ENCODE measurements around the gene CCL26. TPM values are rescaled to one million over a fixed set of nuclear protein-coding genes. Genes with fewer than 3 reads are reported as not detected.
"Not testable (repeated sequence)": the region's sequence is repeated elsewhere in the genome, so short reads cannot be mapped to it uniquely, and the experiment has no call there.

CCL26 gene
- total and polyA plus RNA-seq, 5 donors from 2014 or later, result not detected

- ATAC-seq (ENCODE audit: low read depth in 2 of 2), result peak; percentile 69 to 74
- Mint-ChIP-seq H3K36me3 (no peaks in the 10 kb centered on the region), H3K4me3 (peak overlapping the region; percentile 45 to 79 (median 58)), H3K27me3 (no peaks in the 10 kb centered on the region), H3K27ac (peak overlapping the region in 2 of 3 donors; percentile 74 to 94), H3K9me3 (no peaks in the 10 kb centered on the region), H3K4me1 (peaks cover 6 to 22% (median 8%) of the 10 kb centered on the region in 4 donors)
- Histone ChIP-seq H3K36me3 (ENCODE audit: control insufficient read depth, insufficient read depth, low read length) (no peaks in the 10 kb centered on the region), H3K27me3 (ENCODE audit: control insufficient read depth, insufficient read depth, low read length) (no peaks in the 10 kb centered on the region), H3K4me3 (ENCODE audit: low read depth, low read length) (peak overlapping the region; percentile 29), H3K27ac (ENCODE audit: insufficient read depth, low read length, poor library complexity, severe bottlenecking) (no peak overlapping the region), H3K4me1 (ENCODE audit: control insufficient read depth, insufficient read depth, low read length, poor library complexity, severe bottlenecking) (peaks cover 12% of the 10 kb centered on the region), H3K9me3 (ENCODE audit: control insufficient read depth in 2 of 2, low read length in 2 of 2) (no peaks in the 10 kb centered on the region)
- peak in 2 of 3 donors; percentile 34 to 65 for DNase-seq
Observed at GRCh38 chr7:75727881-75728593, 44.0 kb downstream of the CCL26 start.

- Mint-ChIP-seq H3K4me3 (peak overlapping the region in 1 of 4 donors; percentile 69), H3K27ac (peak overlapping the region in 1 of 3 donors; percentile 94), H3K4me1 (peaks cover 6 to 22% (median 8%) of the 10 kb centered on the region in 4 donors)
- not testable (repeated sequence) for ATAC-seq (ENCODE audit: low read depth in 2 of 2); H3K27ac ChIP-seq (ENCODE audit: insufficient read depth, low read length, poor library complexity, severe bottlenecking); H3K36me3 ChIP-seq (ENCODE audit: control insufficient read depth, insufficient read depth, low read length); H3K27me3 Mint-ChIP-seq; H3K36me3 Mint-ChIP-seq; H3K9me3 ChIP-seq (ENCODE audit: control insufficient read depth in 2 of 2, low read length in 2 of 2); H3K27me3 ChIP-seq (ENCODE audit: control insufficient read depth, insufficient read depth, low read length); DNase-seq; H3K9me3 Mint-ChIP-seq; H3K4me3 ChIP-seq (ENCODE audit: low read depth, low read length)
- H3K4me1 ChIP-seq (ENCODE audit: control insufficient read depth, insufficient read depth, low read length, poor library complexity, severe bottlenecking), result peaks cover 12% of the 10 kb centered on the region
Observed at GRCh38 chr7:75727351-75727750, 44.7 kb downstream of the CCL26 start.

GRCh38 chr7:75725306-75725705 lies 46.7 kb downstream of the CCL26 start:
- no peak for ATAC-seq (ENCODE audit: low read depth in 2 of 2)
- Histone ChIP-seq H3K36me3 (ENCODE audit: control insufficient read depth, insufficient read depth, low read length) (no peaks in the 10 kb centered on the region), H3K4me1 (ENCODE audit: control insufficient read depth, insufficient read depth, low read length, poor library complexity, severe bottlenecking) (peaks cover 12% of the 10 kb centered on the region), H3K27ac (ENCODE audit: insufficient read depth, low read length, poor library complexity, severe bottlenecking) (no peak overlapping the region), H3K4me3 (ENCODE audit: low read depth, low read length) (no peak overlapping the region), H3K9me3 (ENCODE audit: control insufficient read depth in 2 of 2, low read length in 2 of 2) (no peaks in the 10 kb centered on the region), H3K27me3 (ENCODE audit: control insufficient read depth, insufficient read depth, low read length) (no peaks in the 10 kb centered on the region)
- no peaks in the 10 kb centered on the region for H3K9me3 Mint-ChIP-seq
- H3K4me1 Mint-ChIP-seq, result peaks cover 6 to 22% (median 8%) of the 10 kb centered on the region in 4 donors
- no peak overlapping the region for H3K4me3 Mint-ChIP-seq
- no peak overlapping the region for H3K27ac Mint-ChIP-seq
- H3K27me3 Mint-ChIP-seq, result no peaks in the 10 kb centered on the region
- H3K36me3 Mint-ChIP-seq, result no peaks in the 10 kb centered on the region
- DNase-seq, result no peak

- no peak overlapping the region for H3K4me3 Mint-ChIP-seq
- no peaks in the 10 kb centered on the region for H3K36me3 Mint-ChIP-seq
- H3K27me3 ChIP-seq (ENCODE audit: control insufficient read depth, insufficient read depth, low read length), result no peaks in the 10 kb centered on the region
- H3K27me3 Mint-ChIP-seq, result no peaks in the 10 kb centered on the region
- H3K4me1 Mint-ChIP-seq, result peaks cover 0 to 11% (median 8%) of the 10 kb centered on the region in 4 donors
- H3K27ac ChIP-seq (ENCODE audit: insufficient read depth, low read length, poor library complexity, severe bottlenecking), result no peak overlapping the region
- H3K4me3 ChIP-seq (ENCODE audit: low read depth, low read length), result no peak overlapping the region
- H3K9me3 ChIP-seq (ENCODE audit: control insufficient read depth in 2 of 2, low read length in 2 of 2), result no peaks in the 10 kb centered on the region
- H3K4me1 ChIP-seq (ENCODE audit: control insufficient read depth, insufficient read depth, low read length, poor library complexity, severe bottlenecking), result peaks cover 7% of the 10 kb centered on the region
- ATAC-seq (ENCODE audit: low read depth in 2 of 2) (no peak), DNase-seq (no peak)
- no peaks in the 10 kb centered on the region for H3K36me3 ChIP-seq (ENCODE audit: control insufficient read depth, insufficient read depth, low read length)
- H3K27ac Mint-ChIP-seq, result no peak overlapping the region
- H3K9me3 Mint-ChIP-seq, result no peaks in the 10 kb centered on the region
Observed at GRCh38 chr7:75723444-75723843, 48.6 kb downstream of the CCL26 start.

- H3K9me3 ChIP-seq (ENCODE audit: control insufficient read depth in 2 of 2, low read length in 2 of 2), result no peaks in the 10 kb centered on the region
- ATAC-seq (ENCODE audit: low read depth in 2 of 2) (no peak), DNase-seq (no peak)
- no peaks in the 10 kb centered on the region for H3K27me3 ChIP-seq (ENCODE audit: control insufficient read depth, insufficient read depth, low read length)
- no peak overlapping the region for H3K4me3 ChIP-seq (ENCODE audit: low read depth, low read length)
- Mint-ChIP-seq H3K9me3 (no peaks in the 10 kb centered on the region), H3K27ac (no peak overlapping the region), H3K4me3 (no peak overlapping the region), H3K36me3 (no peaks in the 10 kb centered on the region), H3K4me1 (peaks cover 0 to under 1% (median under 1%) of the 10 kb centered on the region in 4 donors), H3K27me3 (no peaks in the 10 kb centered on the region)
- no peaks in the 10 kb centered on the region for H3K4me1 ChIP-seq (ENCODE audit: control insufficient read depth, insufficient read depth, low read length, poor library complexity, severe bottlenecking)
- no peak overlapping the region for H3K27ac ChIP-seq (ENCODE audit: insufficient read depth, low read length, poor library complexity, severe bottlenecking)
- H3K36me3 ChIP-seq (ENCODE audit: control insufficient read depth, insufficient read depth, low read length), result no peaks in the 10 kb centered on the region
Observed at GRCh38 chr7:75722373-75722772, 49.6 kb downstream of the CCL26 start.

- H3K36me3 Mint-ChIP-seq; ATAC-seq (ENCODE audit: low read depth in 2 of 2); H3K9me3 Mint-ChIP-seq: not testable (repeated sequence)
Observed at GRCh38 chr7:75721922-75722321, 50.1 kb downstream of the CCL26 start.

GRCh38 chr7:75721426-75721825 lies 50.6 kb downstream of the CCL26 start:
- no peak for ATAC-seq (ENCODE audit: low read depth in 2 of 2)

More at GRCh38 chr7:75721922-75722321, 50.1 kb downstream of the CCL26 start:
- not testable (repeated sequence) for H3K4me1 ChIP-seq (ENCODE audit: control insufficient read depth, insufficient read depth, low read length, poor library complexity, severe bottlenecking); H3K27ac ChIP-seq (ENCODE audit: insufficient read depth, low read length, poor library complexity, severe bottlenecking); H3K4me3 ChIP-seq (ENCODE audit: low read depth, low read length); H3K4me1 Mint-ChIP-seq; DNase-seq; H3K36me3 ChIP-seq (ENCODE audit: control insufficient read depth, insufficient read depth, low read length); H3K27me3 Mint-ChIP-seq; H3K4me3 Mint-ChIP-seq; H3K27me3 ChIP-seq (ENCODE audit: control insufficient read depth, insufficient read depth, low read length); H3K27ac Mint-ChIP-seq; H3K9me3 ChIP-seq (ENCODE audit: control insufficient read depth in 2 of 2, low read length in 2 of 2)

GRCh38 chr7:75719626-75720025 lies 52.4 kb downstream of the CCL26 start:
- Mint-ChIP-seq H3K4me3 (no peak overlapping the region), H3K36me3 (no peaks in the 10 kb centered on the region), H3K27ac (peak overlapping the region in 1 of 3 donors; percentile 34), H3K9me3 (no peaks in the 10 kb centered on the region), H3K4me1 (no peaks in the 10 kb centered on the region), H3K27me3 (no peaks in the 10 kb centered on the region)
- Histone ChIP-seq H3K4me3 (ENCODE audit: low read depth, low read length) (no peak overlapping the region), H3K27me3 (ENCODE audit: control insufficient read depth, insufficient read depth, low read length) (no peaks in the 10 kb centered on the region), H3K36me3 (ENCODE audit: control insufficient read depth, insufficient read depth, low read length) (no peaks in the 10 kb centered on the region), H3K4me1 (ENCODE audit: control insufficient read depth, insufficient read depth, low read length, poor library complexity, severe bottlenecking) (no peaks in the 10 kb centered on the region), H3K27ac (ENCODE audit: insufficient read depth, low read length, poor library complexity, severe bottlenecking) (no peak overlapping the region), H3K9me3 (ENCODE audit: control insufficient read depth in 2 of 2, low read length in 2 of 2) (no peaks in the 10 kb centered on the region)
- ATAC-seq (ENCODE audit: low read depth in 2 of 2) (no peak), DNase-seq (no peak)

More at GRCh38 chr7:75721426-75721825, 50.6 kb downstream of the CCL26 start:
- Histone ChIP-seq H3K4me3 (ENCODE audit: low read depth, low read length) (no peak overlapping the region), H3K27ac (ENCODE audit: insufficient read depth, low read length, poor library complexity, severe bottlenecking) (no peak overlapping the region), H3K9me3 (ENCODE audit: control insufficient read depth in 2 of 2, low read length in 2 of 2) (no peaks in the 10 kb centered on the region), H3K4me1 (ENCODE audit: control insufficient read depth, insufficient read depth, low read length, poor library complexity, severe bottlenecking) (no peaks in the 10 kb centered on the region), H3K27me3 (ENCODE audit: control insufficient read depth, insufficient read depth, low read length) (no peaks in the 10 kb centered on the region), H3K36me3 (ENCODE audit: control insufficient read depth, insufficient read depth, low read length) (no peaks in the 10 kb centered on the region)
- no peaks in the 10 kb centered on the region for H3K27me3 Mint-ChIP-seq
- H3K9me3 Mint-ChIP-seq, result no peaks in the 10 kb centered on the region
- DNase-seq, result no peak
- no peak overlapping the region for H3K27ac Mint-ChIP-seq
- peak overlapping the region in 1 of 4 donors; percentile 23 for H3K4me3 Mint-ChIP-seq
- H3K4me1 Mint-ChIP-seq, result no peaks in the 10 kb centered on the region
- no peaks in the 10 kb centered on the region for H3K36me3 Mint-ChIP-seq

Data from CD4-positive, CD25-positive, alpha-beta regulatory T cell (primary cell).